Measurements from ENCODE around the gene ZP1. TPM values are rescaled to one million over a fixed set of nuclear protein-coding genes. Genes with fewer than 3 reads are reported as not detected.

The ZP1 gene
- total RNA-seq, 2 donors from 2014 or later = not detected

DNA sequence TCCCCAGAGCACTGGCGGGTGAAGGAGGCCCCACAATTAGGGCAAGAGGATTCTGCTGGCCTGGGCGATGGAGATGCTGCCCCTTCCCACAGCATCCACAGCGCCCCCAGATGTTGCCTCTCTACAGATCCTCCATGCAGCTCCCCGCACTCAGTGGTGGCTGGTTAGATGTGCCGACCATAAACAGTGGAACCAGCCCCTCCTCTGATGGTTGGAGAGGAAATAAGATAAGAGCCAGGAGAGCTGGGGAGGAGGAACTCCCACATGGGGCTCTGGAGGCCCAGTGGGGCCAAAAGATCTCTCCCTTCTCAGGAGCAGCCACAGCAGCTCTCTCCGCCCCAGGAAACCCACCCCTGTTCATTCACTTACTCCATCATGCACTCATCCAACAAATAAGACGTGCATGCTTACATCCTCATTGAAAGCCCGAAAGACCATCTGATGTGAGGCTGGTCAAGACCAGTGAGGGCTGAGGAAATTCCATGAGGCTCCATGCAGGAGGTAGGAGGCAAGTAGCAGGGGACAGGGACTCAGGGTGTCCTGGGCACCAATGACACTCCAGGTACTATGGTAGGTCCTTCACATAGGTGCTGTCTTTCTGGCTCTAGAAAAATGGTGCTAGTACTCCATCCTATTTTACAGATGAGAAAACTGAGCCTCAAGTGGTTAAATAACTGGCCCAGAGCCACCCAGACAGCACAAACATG lies 13.0 kb upstream of the ZP1 start:
- Mint-ChIP-seq H3K27ac (no peak overlapping the region), H3K36me3 (peaks cover 7 to 20% of the 10 kb centered on the region in 2 donors), H3K9me3 (no peaks in the 10 kb centered on the region)
- DNase-seq (ENCODE audit: low spot score in 2 of 2) (no peak), ATAC-seq (no peak)

DNA sequence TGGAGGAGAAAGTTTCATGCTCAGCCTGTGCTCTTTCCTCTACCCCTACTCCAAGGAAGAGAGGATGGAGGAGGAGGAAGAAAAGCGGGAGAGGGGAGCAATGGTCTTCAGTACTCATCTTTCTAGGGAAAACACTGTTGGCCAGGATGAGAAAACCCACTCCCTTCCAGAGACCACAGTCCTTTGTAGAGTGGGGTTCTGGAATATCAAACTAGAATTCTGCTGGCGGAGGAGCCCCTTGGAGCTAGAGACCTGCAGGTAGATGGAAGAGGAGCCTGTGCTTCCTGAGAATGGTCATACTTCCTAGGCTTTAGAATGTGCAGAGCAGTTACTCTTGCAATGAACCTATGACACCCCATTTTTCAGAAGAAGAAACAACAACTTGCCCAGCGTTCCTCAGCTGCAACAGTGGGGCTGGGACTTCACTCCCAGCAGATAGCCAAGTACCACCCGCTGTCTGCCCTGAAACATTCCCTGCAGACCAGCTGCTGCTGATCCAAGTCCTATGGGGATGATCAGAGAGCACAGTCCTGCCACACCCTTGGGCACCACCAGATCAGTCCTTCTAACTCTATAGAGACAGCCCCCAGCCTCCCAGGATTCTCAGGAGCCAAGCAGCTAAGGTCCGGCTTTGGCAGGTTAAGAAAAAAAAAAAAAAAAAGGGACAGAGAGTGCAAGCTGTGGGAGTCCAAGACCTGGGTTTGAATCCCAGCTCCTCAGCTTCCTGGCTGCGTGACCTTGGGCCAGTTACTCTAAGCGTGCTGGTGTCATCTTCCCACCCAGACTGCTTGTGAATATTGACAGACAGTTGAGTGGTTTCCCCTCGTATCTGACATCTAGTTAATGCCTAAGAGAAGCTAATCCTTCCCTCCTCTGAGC lies 12.3 kb upstream of the ZP1 start:
- Mint-ChIP-seq H3K36me3 (peaks cover 7 to 20% of the 10 kb centered on the region in 2 donors), H3K9me3 (no peaks in the 10 kb centered on the region), H3K27ac (no peak overlapping the region)
- ATAC-seq = no peak
- no peak for DNase-seq (ENCODE audit: low spot score in 2 of 2)

GRCh38 chr11:60855726-60856633 lies 11.4 kb upstream of the ZP1 start, which contains the start of gene PTGDR2:
PTGDR2 (minus strand) TSS chr11:60855950; CDS start chr11:60853722, 2,228 bp downstream.
- peak within 1 kb of the TSS in 1 of 2 donors; percentile 41 for H3K27ac Mint-ChIP-seq
- H3K9me3 Mint-ChIP-seq = no peaks in the 10 kb centered on the region
- ATAC-seq (no peak), DNase-seq (ENCODE audit: low spot score in 2 of 2) (no peak)
- peaks cover 7 to 14% of the 10 kb centered on the region in 2 donors for H3K36me3 Mint-ChIP-seq

DNA sequence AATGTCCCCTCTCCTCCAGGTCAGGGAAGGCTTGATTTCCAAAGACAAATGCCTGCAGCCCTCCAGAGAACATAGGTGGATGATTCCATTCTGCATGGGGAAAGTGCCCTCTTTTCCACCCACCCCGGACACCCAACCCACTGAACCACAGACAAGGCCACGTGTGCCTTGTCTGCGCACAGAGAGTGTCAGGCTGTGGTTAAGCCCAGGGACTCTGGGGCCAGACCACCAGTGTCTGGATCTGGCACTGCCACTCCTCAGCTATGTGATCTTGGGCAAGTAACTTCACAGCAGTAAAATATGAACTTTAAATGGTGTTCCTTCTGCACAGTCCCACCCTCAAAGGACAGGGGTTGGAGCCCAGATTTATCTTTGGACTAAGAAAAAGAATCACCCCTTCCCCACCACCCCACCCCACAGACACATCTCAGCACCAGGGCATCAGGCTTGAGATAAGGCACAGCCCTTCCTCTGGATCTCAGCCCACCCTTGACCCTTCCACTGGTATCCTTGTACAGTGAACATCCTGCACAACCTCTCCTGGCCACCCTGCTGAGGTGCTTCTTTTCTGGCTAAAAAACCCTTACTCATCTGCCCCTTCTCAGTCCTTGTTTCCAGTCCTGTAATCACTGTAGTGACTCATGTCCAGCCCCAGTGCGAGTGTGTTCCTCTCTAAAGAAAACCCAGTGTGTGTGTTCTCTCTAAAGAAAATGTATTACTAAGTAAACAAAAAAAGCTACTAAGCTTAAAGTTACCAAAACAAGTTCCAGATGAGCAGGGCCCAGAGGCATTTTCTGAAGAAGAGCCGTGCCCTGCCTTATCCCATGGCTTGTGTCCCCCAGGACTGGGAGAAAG lies 9.7 kb upstream of the ZP1 start:
- Mint-ChIP-seq H3K27ac (peak overlapping the region in 1 of 2 donors; percentile 50), H3K36me3 (peaks cover 0 to 7% of the 10 kb centered on the region in 2 donors), H3K9me3 (no peaks in the 10 kb centered on the region)
- ATAC-seq (peak; percentile 35 to 65), DNase-seq (ENCODE audit: low spot score in 2 of 2) (no peak)

DNA sequence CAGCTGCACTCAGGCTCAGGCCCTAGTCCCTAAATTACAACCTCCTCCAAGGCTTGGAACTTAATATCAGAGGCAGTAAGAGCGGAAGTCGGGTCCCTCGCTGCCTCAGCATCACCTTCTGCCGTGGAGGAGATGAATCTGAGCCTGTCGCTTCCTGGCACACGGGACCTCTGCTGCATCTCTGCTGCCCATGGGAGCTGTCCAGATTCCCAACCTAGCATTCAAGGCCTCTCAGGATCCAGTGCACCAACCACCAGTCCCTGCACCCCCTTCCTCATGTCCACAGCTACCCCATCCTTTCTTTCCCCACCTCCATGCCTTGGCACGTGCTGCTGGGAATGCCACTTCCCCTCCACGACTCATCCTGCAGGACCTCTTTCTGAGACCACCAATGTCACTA lies 9.1 kb upstream of the ZP1 start:
- ATAC-seq (no peak), DNase-seq (ENCODE audit: low spot score in 2 of 2) (no peak)
- peaks cover 0 to 3% of the 10 kb centered on the region in 2 donors for H3K36me3 Mint-ChIP-seq
- H3K9me3 Mint-ChIP-seq = no peaks in the 10 kb centered on the region
- peak overlapping the region in 1 of 2 donors; percentile 50 for H3K27ac Mint-ChIP-seq

DNA sequence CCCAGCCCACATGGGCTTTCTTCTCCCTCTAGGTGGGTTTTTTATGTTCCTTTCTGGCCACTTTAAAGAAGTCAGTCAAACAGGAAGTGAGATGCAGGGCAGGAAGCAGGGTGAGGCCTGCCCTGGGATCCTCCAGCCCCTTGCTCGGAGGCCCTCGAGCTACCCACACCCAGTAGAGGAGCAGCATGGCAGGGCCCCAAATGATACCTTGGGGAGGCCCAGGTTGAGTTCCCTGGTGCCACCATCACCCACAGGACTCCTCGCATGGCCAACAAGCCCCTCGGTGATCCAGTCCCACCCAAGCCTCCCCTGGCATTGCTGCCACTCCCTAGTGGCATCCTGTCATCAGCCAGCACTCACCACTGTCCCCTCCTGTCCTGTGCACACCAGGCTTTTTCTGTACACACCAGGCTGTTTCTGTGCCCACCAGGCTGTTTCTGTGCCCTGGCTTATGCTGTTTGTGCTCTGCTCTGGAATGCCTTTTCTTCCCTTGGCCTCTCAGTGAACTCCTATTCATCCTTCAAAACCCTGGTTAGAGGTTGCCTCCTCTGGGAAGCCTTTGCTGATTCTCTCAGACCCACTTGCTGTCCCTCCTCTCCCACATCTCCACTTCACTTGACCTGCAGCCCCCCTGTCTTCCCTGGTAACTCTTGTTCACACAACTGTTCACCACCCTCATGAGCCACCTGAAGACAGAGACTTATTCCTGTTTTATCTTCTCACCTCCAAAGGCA lies 8.4 kb upstream of the ZP1 start:
- DNase-seq (ENCODE audit: low spot score in 2 of 2) (no peak), ATAC-seq (no peak)
- no peaks in the 10 kb centered on the region for H3K9me3 Mint-ChIP-seq
- no peaks in the 10 kb centered on the region for H3K36me3 Mint-ChIP-seq
- H3K27ac Mint-ChIP-seq = peak overlapping the region; percentile 50 to 90

- DNase-seq (ENCODE audit: low spot score in 2 of 2) (no peak), ATAC-seq (no peak)
- Mint-ChIP-seq H3K27ac (peak overlapping the region in 1 of 2 donors; percentile 50), H3K36me3 (no peaks in the 10 kb centered on the region), H3K9me3 (no peaks in the 10 kb centered on the region)
Measured at GRCh38 chr11:60859616-60860250, 7.6 kb upstream of the ZP1 start.

- ATAC-seq (no peak), DNase-seq (ENCODE audit: low spot score in 2 of 2) (peak in 1 of 2 donors; percentile 34)
- H3K9me3 Mint-ChIP-seq = no peaks in the 10 kb centered on the region
- no peak overlapping the region for H3K27ac Mint-ChIP-seq
- H3K36me3 Mint-ChIP-seq = no peaks in the 10 kb centered on the region
Measured at GRCh38 chr11:60860943-60861342, 6.4 kb upstream of the ZP1 start.

GRCh38 chr11:60862171-60862570 lies 5.2 kb upstream of the ZP1 start:
- Mint-ChIP-seq H3K36me3 (no peaks in the 10 kb centered on the region), H3K9me3 (no peaks in the 10 kb centered on the region), H3K27ac (no peak overlapping the region)
- DNase-seq (ENCODE audit: low spot score in 2 of 2) = no peak
- no peak for ATAC-seq

DNA sequence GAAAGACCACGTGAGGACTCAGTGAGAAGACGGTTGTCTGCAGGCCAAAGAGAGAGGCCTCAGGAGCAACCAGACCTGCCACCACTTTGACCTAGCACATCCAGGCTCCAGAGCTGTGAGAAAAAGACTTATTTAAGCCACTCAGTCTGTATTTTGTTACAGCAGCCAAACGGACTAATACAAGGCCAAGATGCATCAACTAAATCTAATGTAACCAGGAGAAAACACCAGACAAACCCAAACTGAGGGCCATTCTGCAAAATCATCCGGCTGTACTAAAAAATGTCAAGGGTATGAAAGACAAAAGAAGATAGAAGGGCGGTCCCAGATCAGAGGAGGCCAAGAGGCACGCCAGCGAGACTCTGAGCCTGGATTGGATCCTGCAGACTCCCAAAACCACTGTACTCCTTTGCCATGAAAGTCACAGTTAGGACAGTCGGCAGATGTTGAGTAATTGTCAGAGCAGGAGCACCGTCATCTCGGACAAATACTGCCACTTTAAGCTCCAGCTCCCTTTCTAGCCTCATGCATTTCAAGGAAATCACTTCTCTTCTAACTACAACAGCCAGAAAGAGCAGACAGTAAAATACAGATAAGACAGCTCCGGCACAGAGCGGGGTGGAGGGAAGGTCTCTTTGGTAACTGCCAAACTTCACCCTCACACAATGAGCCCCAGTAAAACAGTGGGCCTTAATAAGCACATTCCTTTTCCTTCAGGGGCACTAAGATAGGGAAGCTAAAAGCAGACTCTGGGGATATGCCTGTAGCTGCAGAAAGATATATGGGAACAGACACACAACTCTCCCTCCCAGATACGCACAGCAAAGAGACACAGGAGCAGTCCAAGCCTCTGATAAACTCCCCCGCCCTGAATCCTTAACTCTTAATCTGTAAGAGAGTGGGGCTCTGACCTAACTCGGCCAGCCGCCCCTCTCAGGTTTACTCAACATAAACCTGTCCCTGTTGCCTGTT lies 3.5 kb upstream of the ZP1 start:
- no peaks in the 10 kb centered on the region for H3K36me3 Mint-ChIP-seq
- peak in 1 of 2 donors; percentile 31 for DNase-seq (ENCODE audit: low spot score in 2 of 2)
- peak overlapping the region in 1 of 2 donors; percentile 74 for H3K27ac Mint-ChIP-seq
- H3K9me3 Mint-ChIP-seq = no peaks in the 10 kb centered on the region
- ATAC-seq = no peak

DNA sequence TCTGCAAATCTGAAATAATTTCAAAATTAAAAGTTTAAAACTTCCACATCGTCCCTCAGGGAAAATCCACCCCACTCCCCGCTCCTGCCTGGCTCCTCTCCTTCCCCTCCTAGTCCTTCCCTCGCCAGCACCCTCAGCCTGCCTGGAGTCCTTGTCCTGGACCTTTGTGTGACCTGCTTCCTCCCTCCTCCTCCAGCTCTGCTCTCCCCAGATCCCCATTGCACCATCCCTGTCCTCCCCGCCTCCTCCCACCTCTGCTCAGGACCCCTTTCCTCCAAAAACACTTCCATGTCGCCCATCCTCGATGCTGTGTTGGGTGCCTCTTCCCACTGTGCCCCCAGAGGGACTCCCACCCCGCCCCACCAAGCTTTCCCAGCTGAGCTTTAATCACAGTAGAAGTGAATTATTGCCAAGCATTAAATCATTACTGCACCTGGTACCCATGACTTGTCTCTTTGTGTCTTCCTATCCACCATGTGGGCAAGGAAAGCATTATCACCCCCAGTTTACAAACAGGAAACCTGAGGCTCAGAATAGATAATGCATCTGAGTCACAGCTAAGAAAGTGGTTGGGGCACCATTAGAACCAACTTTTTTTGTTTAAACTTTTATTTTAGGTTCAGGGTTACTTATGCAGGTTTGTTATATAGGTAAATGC lies 2.4 kb upstream of the ZP1 start:
- DNase-seq (ENCODE audit: low spot score in 2 of 2) (no peak), ATAC-seq (no peak)
- no peak overlapping the region for H3K27ac Mint-ChIP-seq
- H3K36me3 Mint-ChIP-seq = no peaks in the 10 kb centered on the region
- no peaks in the 10 kb centered on the region for H3K9me3 Mint-ChIP-seq

GRCh38 chr11:60867871-60868681 lies 734 bp downstream of the ZP1 start:
- Mint-ChIP-seq H3K36me3 (no peaks in the 10 kb centered on the region), H3K9me3 (no peaks in the 10 kb centered on the region), H3K27ac (no peak overlapping the region)
- DNase-seq (ENCODE audit: low spot score in 2 of 2) (peak in 1 of 2 donors; percentile 16), ATAC-seq (no peak)

Measured in activated naive CD4-positive, alpha-beta T cell treated with anti-CD3 and anti-CD28 coated beads, Interleukin-2, amount 50 U/mL, for 72 hours (primary cell).